Left lung (tissue), 10 donors: ENCODE results near the gene CHRDL2. TPM values are rescaled to one million over a fixed set of nuclear protein-coding genes. Genes with fewer than 3 reads are reported as not detected.

ENCODE experiments used
- ATAC-seq: fragments of 200-7000 bp; cut with Tn5 transposase; one replicate; pipeline ENCODE4 v1.9.1; 2020; ENCODE audit warnings: moderate library complexity
- DNase-seq, 4 donors: peaks; one replicate each; pipeline ENCODE4 v3.0.0-alpha.2; 2013 to 2020
- H3K27ac ChIP-seq, 2 donors: fragments of 200-600 bp; sonication (generic) in 1 of 2; one replicate each; pipeline versions ENCODE4 v1.5.0 to v1.8.0; 2020 to 2021
- H3K27me3 ChIP-seq, 2 donors: fragments of 200-600 bp; sonication (generic) in 1 of 2; one replicate each; pipeline versions ENCODE4 v1.5.0 to v1.8.0; 2020 to 2021
- H3K36me3 ChIP-seq, 2 donors: fragments of 200-600 bp; sonication (generic) in 1 of 2; one replicate each; pipeline versions ENCODE4 v1.5.0 to v1.8.0; 2020 to 2021
- H3K4me1 ChIP-seq, 2 donors: fragments of 200-600 bp; one replicate each; pipeline ENCODE4 v1.8.0; 2021
- H3K4me3 ChIP-seq, 2 donors: fragments of 200-600 bp; sonication (generic) in 1 of 2; one replicate each; pipeline versions ENCODE4 v1.5.0 to v1.8.0; 2020 to 2021; ENCODE audit warnings: mild to moderate bottlenecking in 1 of 2
- H3K9me3 ChIP-seq, 2 donors: fragments of 200-600 bp; sonication (generic) in 1 of 2; one replicate each; pipeline versions ENCODE4 v1.5.0 to v1.8.0; 2020 to 2021
- CTCF ChIP-seq, 2 donors: fragments of 200-600 bp; sonication (generic) in 1 of 2; IDR thresholded peaks; one replicate each; pipeline versions ENCODE4 v1.5.0 to v1.8.0; 2021; ENCODE audit warnings: antibody characterized with exemption in 2 of 2
- intact Hi-C, 2 donors: fragments of 100-400 bp; cut with DNase I; formaldehyde crosslinking; loops; one replicate each; pipeline versions ENCODE4 v1.11.2 to v1.14.2; 2022
- polyA plus RNA-seq, 6 donors: library from polyadenylated mRNA; unstranded; fragments of 120-200 nt; gene quantifications; one replicate each; pipeline ENCODE4 v1.2.1, GENCODE V29; 2013; ENCODE audit not compliant: insufficient read length in 6 of 6
- total RNA-seq, 2 donors: library from RNA; stranded (reverse); fragmentation: NEBNext Ultra II Directional; extraction: Animal tissue kit (Norgen Biotek cat#: 25700); gene quantifications; one replicate each; pipeline ENCODE4 v1.2.1, GENCODE V29; 2021
- donor health status: DM: no; HTN: yes; CAD: no.
- donor health status: DM: no; HTN: no; CAD: no.

Gene CHRDL2
- total and polyA plus RNA-seq, 8 donors, result 0.48 to 5.2 (median 0.69) TPM

GRCh38 chr11:74777038-74777437 is 45.8 kb upstream of the CHRDL2 start:
- Histone ChIP-seq H3K9me3 (no peaks in the 10 kb centered on the region), H3K4me3 (no peak overlapping the region), H3K4me1 (peaks cover 0 to 27% of the 10 kb centered on the region in 2 donors), H3K36me3 (no peaks in the 10 kb centered on the region), H3K27ac (peak overlapping the region in 1 of 2 donors; percentile 19), H3K27me3 (no peaks in the 10 kb centered on the region)
- ATAC-seq (no peak), DNase-seq (no peak)
- TF ChIP-seq CTCF (IDR thresholded peaks at IDR 0.05), result no peak
- intact Hi-C loops, result no loop called here

GRCh38 chr11:74776546-74776945 is 45.3 kb upstream of the CHRDL2 start:
- Histone ChIP-seq H3K4me1 (peaks cover 0 to 24% of the 10 kb centered on the region in 2 donors), H3K27ac (peak overlapping the region in 1 of 2 donors; percentile 19), H3K9me3 (no peaks in the 10 kb centered on the region), H3K27me3 (no peaks in the 10 kb centered on the region), H3K36me3 (no peaks in the 10 kb centered on the region), H3K4me3 (no peak overlapping the region)
- DNase-seq (no peak), ATAC-seq (no peak)
- intact Hi-C loops, result no loop called here
- no peak for TF ChIP-seq CTCF (IDR thresholded peaks at IDR 0.05)

GRCh38 chr11:74775762-74776161 is 44.5 kb upstream of the CHRDL2 start:
- Histone ChIP-seq H3K4me3 (no peak overlapping the region), H3K27me3 (no peaks in the 10 kb centered on the region), H3K9me3 (no peaks in the 10 kb centered on the region), H3K4me1 (peaks cover 0 to 19% of the 10 kb centered on the region in 2 donors), H3K27ac (no peak overlapping the region), H3K36me3 (no peaks in the 10 kb centered on the region)
- ATAC-seq (no peak), DNase-seq (no peak)
- intact Hi-C loops, result no loop called here
- TF ChIP-seq CTCF (IDR thresholded peaks at IDR 0.05), result no peak

DNA sequence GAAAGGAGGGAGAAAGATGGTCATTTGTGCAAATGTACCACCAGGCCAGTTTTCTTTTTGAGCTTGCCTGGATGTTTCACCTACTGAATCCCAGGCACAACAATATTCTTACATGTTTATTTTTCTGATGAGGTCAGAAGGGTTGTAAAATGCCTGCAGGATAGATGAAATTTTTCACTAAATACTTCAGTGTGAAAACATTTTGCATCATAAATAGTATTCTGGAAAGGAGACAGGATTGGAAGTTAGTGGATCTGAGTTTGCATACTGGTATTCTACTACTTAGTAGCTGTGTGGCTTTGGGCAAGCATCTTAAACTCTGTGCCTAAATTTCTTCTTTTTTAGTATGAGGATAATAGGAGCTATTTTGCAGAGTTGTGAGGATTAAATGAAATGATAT is 42.2 kb upstream of the CHRDL2 start:
- H3K4me3 ChIP-seq, result no peak overlapping the region
- no peak for DNase-seq
- H3K27me3 ChIP-seq, result no peaks in the 10 kb centered on the region
- no peaks in the 10 kb centered on the region for H3K9me3 ChIP-seq
- peaks cover 0 to 14% of the 10 kb centered on the region in 2 donors for H3K4me1 ChIP-seq
- ATAC-seq, result no peak
- TF ChIP-seq CTCF (IDR thresholded peaks at IDR 0.05), result no peak
- no peak overlapping the region for H3K27ac ChIP-seq
- H3K36me3 ChIP-seq, result no peaks in the 10 kb centered on the region
- intact Hi-C loops, result no loop called here

DNA sequence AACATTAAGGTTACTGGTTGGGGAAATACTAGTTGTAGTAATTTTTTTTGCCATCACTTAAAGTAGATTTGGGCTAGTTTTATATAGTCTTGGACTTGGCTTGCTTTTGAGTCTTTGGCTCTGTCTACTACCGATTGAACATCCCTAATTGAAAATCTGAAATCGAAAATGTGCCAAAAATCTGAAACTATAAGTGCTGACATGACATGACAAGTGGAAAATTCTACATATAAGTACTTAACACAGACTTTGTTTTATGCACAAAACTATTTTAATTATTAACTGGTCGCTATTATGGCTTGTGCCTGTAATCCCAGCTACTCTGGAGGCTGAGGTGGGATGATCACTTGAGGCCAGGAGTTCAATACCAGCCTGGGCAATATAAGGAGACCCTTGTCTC is 39.9 kb upstream of the CHRDL2 start:
- ATAC-seq, result no peak
- intact Hi-C loops, result no loop called here
- TF ChIP-seq CTCF (IDR thresholded peaks at IDR 0.05), result no peak

More for the DNA sequence above, 39.9 kb upstream of the CHRDL2 start:
- H3K27me3 ChIP-seq, result no peaks in the 10 kb centered on the region
- no peak for DNase-seq
- H3K4me3 ChIP-seq, result no peak overlapping the region
- H3K27ac ChIP-seq, result no peak overlapping the region
- peaks cover 0 to 5% of the 10 kb centered on the region in 2 donors for H3K4me1 ChIP-seq
- no peaks in the 10 kb centered on the region for H3K9me3 ChIP-seq
- no peaks in the 10 kb centered on the region for H3K36me3 ChIP-seq
